Body of pancreas (tissue), 4 donors: ENCODE results near the gene USP48.

ENCODE experiments used
- CTCF ChIP-seq, 7 experiments: fragments of 450-650 bp in 4 of 7; fragments of 200-600 bp in 3 of 7; sonication (generic) in 3 of 7; IDR thresholded peaks; one replicate each; pipeline ENCODE4 v1.5.1; 2016 to 2019; ENCODE audit warnings: antibody characterized with exemption in 7 of 7
- POLR2A ChIP-seq, 3 donors: fragments of 450-650 bp; IDR thresholded peaks; one replicate each; pipeline ENCODE4 v1.6.1; 2016; ENCODE audit warnings: antibody characterized with exemption in 3 of 3, mild to moderate bottlenecking in 2 of 3

- no peak for TF ChIP-seq CTCF (IDR thresholded peaks at IDR 0.05)
- no peak for TF ChIP-seq POLR2A (IDR thresholded peaks at IDR 0.05)
These were observed 128.7 kb downstream of the USP48 start for GRCh38 chr1:21654209-21654608.
